Measurements from ENCODE around the gene CDK9.

Gene CDK9

DNA sequence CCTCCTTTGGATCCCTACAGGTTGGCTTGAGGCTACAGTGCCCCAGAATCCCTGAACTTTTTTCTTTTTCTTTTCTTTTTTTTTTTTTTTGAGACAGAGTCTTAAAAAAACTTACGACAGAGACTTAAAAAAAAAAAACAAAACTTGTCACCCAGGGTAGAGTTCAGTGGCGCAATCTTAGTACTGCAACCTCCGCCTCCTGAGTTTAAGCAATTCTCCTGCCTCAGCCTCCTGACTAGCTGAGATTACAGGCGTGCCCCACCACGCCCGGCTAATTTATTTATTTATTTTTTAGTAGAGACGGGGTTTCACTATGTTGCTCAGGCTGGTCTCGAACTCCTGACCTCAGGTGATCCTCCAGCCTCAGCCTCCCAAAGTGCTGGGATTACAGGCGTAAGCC, 4.9 kb upstream of the CDK9 start:
- peak; percentile 71 for DNase-seq

DNA sequence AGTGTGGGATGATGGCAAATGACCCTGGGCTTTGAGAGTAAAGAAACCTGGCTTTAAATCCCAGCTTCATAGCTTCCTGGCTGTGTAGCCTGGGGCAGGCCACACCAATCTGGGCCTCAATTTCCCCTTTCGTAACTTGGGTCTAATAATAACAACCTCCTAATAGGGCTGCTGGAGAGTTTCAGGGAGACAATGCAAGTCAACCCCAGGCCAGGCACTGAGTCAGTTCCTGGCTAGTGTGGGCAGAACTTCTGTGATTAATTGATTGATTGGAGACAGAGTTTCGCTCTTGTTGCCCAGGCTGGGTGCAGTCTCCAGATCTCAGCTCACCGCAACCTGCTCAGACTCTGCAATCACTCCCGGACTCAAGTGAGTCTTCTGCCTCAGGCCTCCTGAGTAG, 4.0 kb upstream of the CDK9 start:
- no peak for DNase-seq

DNA sequence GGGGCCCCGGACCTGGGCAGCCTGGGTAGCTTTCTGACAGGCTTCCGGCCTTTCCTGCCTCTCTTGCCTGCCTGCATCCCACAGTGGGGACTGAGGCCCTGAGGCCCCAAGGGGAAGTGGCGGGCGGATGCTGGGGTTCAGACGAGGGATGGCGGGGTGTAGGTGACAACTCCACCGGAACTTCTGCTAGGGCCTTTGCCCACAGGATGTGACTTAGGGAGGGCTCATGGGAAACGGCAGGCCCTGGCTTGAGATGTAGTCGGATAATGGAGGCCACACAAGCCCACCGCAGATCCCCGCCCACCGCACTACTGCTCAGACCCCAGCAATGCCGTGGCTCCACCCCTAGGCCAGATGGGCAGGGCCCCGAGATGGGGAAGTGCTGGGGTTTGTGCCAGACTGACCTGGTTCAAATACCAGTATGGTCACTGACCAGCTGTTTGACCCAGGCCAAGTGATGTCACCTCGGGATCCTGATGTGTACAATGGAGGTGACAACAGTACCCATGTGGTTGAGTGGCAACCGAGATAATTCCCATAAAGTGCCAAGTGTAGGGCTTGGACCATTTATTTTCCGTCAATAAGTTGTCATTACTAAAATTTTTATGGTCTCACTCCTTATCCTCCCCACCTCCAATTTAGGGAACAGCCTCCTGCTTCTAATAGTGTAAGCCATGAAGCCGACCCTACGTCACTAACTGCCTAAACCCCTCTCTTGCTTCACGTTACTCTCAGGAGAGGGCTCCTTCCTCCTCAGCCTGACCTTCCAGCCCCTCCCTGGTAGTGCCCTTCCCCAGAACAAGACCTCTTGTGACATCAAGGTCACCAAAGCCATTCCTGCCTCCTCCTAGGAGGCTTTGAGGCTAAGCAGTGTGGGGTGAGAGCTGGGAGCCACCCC, 2.5 kb upstream of the CDK9 start:
- peak; percentile 90 for DNase-seq

DNA sequence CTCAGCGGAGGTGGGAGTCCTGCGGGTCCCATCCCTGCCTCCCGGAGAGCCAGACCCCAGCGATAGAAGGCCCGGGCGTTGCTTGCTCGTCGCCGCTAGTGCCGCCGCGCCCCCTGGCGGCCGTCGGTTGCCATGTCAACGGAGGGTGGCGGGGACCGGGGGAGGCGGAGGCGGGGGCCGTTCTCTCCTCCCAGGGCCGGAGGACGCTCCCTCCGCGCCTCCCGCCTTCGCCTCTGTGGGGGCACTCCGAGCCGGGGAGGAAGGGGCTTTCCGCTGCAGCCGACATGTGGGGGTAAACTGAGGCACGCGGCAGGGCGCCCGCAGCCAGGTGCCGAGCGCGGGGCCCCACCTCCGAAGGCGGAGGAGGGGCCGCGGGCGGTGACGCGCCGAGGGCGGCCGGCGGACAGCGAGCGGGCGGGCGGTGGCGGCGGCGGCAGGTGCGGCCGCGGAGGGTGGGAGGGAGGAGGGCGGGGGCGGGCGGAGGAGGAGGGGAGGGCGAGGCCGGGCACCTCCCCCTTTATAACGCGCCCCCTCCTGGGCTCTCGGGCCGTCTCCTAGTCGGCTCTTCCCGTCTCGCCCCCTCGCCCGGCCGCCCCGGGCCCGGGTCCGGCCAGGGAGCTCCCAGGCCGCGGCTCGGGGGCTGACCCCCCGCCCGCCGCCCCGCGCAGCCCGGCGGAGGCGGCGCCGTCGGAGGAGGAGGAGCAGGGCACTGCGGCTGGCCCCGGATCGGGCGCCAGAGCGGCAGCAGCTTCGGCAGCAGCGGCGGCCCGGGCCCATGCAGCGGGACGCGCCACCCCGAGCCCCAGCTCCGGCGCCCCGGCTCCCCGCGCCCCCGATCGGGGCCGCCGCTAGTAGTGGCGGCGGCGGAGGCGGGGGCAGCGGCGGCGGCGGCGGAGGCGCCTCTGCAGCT, 556 bp upstream of the CDK9 start:
- DNase-seq: peak; percentile 89

DNA sequence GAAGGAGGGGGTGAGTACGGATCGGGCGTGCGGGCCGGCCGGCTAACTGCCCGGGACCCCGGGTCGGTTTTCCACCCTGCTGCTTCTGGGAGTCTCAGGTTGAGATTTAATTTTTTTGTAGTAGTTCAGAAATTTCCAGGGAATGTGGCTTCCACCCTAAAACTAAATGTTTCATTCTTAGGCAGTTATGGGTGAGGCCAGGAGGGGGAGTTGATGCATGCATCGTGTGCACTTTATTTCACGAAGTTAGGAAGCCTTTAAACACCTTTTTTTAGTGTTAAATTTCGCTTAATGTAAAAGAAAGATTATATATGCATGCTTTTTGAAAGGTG, 905 bp downstream of the CDK9 start:
- DNase-seq: no peak

DNA sequence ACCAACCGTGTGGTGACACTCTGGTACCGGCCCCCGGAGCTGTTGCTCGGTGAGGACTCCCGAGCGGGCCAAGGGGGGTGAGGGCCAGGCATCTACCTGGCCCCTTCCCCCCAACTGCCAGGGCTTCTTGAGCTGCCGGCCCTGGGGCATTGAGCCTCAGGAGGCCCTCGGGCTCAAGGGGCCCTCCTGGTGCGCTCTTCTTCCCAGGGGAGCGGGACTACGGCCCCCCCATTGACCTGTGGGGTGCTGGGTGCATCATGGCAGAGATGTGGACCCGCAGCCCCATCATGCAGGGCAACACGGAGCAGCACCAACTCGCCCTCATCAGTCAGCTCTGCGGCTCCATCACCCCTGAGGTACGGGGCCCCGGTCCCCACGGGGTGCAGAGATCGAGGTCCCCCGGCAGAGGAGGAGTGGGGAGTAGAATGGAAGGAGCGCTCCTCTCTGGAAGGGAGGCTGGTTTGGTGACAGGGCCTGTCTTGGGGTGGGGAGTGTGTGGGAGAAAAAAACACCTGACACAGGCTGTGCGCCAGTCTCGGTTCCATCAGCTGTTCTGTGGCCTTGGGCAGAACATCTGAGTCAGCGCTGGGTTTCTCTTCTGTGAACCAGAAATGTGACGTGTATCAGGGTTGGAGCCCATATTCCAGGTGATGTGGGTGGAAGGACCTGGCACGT, 2.6 kb downstream of the CDK9 start:
- DNase-seq: no peak

DNA sequence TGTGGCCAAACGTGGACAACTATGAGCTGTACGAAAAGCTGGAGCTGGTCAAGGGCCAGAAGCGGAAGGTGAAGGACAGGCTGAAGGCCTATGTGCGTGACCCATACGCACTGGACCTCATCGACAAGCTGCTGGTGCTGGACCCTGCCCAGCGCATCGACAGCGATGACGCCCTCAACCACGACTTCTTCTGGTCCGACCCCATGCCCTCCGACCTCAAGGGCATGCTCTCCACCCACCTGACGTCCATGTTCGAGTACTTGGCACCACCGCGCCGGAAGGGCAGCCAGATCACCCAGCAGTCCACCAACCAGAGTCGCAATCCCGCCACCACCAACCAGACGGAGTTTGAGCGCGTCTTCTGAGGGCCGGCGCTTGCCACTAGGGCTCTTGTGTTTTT, 3.3 kb downstream of the CDK9 start:
- no peak for DNase-seq

DNA sequence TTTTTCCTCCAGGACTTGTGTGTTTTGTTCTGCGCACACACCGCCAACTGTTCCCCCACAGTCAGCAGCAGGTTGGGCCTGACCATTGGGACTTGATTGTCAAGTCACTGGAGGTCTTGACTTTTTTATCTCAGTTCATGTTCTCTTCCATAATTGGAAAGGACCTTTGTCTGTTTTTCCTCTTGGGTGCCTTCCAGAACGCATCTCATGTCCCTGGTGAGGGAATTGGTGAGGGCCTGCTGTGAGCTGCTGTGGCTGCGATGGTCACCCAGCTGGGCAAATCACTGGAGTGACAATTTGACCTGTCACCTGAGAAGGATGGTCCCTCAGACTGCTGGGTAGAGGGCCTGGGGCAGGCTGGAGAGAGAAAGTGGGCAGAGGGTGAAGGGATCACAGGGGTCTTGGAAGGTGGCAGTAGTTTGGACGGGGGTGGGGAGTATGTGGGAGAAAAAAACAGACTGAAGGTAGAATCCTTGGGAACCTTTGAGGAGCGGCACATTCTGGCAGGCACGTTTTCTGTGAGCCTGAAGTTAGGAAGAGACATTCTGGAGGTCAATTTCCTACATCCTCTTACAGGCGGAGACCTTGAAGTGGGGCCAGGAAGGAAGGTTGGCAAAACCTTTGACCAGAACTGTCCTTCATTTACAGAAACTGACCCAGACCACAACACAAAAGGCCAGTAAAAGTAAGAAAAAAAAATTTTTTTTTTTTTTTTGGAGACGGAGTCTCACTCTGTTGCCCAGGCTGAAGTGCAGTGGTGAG, 4.4 kb downstream of the CDK9 start:
- DNase-seq: no peak

DNA sequence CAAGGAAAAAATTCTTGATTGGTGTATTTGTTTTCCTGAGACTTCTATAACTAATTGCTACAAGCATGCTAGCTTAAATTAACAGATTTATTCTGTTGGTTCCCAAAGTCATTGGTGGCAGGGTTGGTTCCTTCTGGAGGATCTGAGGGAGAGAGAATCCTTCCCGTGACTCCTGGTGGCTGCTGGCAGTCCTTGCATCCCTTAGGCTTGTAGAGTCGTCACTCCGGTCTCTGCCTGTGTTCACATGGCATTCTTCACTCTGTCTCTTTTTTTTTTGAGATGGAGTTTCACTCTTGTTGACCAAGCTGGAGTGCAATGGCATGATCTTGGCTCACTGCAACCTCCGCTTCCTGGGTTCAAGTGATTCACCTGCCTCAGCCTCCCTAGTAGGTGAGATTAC, 5.3 kb downstream of the CDK9 start:
- no peak for DNase-seq

DNA sequence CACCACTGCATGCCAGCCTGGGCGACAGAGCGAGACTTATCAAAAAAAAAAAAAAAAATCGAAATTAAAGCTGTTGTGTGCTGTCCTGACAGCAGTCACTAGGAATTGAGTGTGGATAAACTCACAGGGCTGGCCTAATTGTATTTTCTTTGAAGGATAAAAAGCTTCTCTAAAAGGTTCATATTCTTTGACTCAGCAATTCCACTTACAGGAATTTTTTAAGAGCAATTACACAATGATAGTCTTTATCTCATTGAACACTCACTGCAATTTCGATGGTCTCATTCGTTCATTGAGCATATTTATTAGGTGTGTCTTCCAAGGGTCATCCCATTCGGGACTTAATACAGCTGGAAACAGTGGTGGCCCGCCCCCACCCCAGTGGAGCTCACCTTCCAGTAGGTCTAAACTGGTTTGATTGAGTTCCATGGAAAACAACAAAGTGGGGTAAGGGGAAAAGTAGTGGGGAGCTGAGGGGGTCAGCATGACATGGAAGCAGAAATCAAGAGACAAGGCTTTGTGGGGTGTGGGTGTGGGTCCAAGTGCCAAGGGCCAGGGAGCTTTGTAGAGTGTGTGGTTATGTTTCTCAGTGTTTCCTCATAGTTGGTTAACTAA, 6.7 kb downstream of the CDK9 start:
- DNase-seq: no peak

DNA sequence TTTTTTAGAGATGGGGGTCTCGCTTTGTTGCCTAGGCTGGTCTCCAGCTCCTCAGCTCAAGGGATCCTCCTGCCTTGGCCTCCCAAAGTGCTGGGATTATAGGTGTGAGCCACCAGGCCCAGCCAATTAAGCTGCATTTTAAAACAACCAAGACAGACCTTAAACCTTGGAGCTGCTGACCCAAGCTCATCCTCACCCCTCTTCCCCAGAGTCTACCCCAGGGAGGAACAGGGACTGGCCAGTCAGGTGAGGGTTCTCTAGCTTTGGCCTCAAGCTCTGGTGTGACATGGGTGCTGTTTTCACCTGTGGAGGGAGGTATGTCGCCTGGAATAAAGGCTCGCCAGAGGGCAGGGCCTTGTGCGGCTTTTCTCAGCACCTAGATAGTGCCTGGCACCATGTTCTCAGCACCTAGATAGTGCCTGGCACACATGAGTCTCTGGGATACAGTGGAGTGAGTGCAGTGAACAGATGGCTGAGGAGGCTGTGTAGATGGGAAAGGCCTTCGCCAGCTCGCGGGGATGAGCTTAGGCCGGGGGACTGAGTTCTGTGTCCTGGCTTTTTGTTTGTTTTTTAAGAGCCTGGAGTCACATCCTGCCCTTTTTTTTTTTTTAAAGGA, 7.4 kb downstream of the CDK9 start:
- no peak for DNase-seq

DNA sequence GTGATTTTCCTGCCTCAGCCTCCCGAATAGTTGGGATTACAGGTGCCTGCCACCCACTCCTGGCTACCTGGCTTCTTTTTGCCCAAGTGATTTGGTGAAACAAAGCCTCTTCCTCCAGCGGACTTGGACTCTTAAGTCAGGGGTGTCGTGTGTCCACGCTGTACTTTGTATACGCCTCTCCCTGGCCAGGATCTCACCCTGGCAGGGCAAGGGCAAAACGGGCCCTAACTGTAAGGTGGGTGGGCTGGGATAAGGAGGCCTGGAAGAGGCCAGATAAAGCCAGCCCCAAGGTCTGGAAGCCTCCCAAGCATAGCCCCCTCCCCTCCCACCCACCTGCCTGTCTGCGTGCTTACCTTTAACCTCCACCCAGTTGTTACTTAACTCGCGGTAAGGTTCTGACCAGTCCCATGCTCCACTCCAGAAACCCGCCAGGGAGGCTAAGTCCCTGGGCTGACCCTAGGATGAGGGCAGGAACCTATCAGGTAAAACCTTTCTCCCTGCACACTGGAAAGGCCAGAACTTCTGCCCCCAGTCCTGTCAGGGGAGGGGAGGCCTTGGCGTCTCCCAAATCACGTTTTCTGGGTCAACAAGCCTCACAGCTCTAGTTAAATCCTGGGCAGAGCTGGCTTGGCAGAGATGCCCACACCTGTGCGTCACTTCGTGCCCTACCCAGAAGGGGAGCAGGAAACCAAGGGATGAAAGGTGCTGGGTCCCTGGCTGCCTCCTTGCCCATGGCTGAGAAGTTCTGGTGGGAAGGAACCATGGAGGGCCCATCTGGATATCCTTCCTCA, 8.4 kb downstream of the CDK9 start:
- no peak for DNase-seq

DNA sequence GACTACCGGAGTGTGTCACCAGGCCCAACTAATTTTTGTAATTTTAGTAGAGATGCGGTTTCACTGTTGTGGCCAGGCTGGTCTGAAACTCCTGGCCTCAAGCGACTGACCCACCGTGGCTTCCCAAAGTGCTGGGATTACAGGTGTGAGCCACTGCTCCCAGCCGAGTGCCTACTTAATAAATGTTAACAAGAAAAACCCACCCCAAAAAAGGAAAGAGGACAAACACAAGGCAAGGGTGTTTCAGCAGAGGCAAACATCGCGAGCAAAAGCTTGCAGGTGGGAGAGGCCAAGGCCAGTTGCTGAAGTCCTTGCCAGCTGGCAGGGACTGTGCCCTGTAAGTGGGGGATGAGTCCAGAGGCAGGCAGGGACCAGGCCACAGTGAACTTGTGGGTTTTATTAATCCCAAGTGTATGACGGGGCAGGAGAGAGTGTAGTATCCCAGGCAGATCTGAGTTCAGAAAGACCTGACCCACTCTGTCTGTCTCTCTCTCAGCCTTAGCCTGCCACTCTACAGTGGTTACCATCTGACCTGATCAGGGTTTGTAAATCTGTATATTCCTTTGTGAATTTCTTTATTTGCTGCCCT, 10.5 kb downstream of the CDK9 start:
- no peak for DNase-seq

DNA sequence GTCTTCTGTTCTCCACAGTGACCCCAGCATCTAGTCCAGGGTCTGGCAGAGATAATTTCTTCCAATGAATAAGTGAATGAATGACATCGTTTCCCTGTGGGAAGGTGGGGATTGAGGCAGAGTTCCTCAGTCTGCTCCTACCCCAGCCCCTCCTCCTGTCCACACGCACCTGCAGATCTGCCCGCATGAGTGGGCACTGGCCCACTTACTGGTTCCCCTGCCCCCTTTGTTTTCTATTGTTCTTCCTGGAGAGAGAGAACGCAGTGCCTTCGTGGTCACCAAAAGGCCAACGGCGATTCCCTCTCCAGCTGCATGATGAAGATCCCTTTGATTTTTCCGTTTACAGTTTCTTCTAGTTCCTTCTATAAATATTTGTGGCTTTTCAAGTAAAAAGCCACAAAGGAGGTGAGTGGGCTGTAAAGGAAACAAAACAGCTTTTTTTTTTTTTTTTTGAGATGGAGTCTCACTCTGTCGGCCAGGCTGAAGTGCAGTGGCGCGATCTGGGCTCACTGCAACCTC, 11.1 kb downstream of the CDK9 start:
- DNase-seq: no peak

DNA sequence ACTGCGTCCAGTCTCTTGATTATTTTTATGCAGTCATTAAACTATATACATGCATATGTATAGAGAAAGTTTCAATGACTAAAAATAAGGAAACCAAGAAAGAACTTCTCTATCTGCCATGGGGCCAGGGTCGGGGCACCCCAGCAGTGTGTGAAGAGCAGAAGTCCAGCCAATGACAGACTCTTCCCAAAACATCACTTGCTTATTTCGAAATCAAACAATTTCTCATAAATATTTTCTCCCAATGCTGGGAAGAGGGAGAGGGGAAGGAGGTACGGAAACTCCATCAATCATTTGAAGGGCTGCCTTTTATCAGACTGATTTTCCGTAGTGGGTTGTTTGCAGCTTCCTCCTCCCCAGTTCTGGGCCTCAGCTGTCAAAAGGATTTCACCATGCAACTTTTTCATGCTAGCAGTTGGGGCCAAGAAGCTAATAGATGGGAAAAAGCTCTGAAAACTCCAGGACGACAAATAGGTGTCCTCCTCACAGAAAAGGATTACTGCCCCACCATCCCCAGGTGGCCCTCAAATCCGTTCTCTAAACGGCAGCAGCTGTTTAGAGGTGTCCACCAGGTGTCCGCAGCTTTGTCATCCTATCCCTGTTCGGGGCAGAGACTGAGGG, 16.2 kb downstream of the CDK9 start:
- peak; percentile 44 for DNase-seq

DNA sequence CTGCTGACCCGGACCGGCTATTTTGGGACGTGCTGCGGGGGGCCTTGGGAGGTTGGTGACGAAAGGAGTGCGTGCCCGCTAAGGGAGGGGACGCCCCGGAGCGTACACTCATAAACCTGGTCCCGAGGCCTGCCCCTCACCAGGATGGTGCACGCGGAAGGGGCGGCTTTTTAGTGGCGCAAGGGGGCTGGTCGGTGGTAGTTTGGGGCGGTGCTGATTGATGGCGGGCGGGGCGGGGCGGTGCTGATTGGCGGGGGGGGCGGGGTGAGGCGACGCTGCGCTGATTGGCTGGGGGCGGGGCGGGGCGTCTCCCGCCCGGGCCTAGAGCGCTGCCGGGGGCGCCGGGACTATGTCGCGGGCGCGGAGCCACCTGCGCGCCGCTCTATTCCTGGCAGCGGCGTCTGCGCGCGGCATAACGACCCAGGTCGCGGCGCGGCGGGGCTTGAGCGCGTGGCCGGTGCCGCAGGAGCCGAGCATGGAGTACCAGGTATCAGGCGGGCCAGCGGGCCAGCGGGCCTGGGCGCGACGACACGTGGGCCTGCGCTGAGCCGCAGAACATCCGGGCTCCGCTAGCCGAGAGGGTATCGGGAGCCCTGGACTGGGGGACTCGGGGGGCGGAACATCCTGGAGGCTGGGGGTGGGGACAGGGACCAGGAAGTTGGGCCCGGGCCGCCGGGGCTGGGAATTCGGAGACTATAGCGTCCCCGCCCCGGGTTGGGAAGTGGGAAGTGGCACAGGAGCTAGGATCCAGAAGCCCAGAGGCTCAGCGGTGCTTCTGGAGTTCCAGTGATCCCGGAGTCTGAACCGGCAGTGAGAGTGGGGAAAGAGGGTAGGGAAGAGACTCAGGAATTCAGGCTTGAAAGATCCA, 17.0 kb downstream of the CDK9 start, which contains the start of gene FPGS:
TSS of gene FPGS (plus strand) at position 307 of the 868 bp plus-strand sequence. CDS start at position 350, 43 bp downstream.
- peak; percentile 85 for DNase-seq

DNA sequence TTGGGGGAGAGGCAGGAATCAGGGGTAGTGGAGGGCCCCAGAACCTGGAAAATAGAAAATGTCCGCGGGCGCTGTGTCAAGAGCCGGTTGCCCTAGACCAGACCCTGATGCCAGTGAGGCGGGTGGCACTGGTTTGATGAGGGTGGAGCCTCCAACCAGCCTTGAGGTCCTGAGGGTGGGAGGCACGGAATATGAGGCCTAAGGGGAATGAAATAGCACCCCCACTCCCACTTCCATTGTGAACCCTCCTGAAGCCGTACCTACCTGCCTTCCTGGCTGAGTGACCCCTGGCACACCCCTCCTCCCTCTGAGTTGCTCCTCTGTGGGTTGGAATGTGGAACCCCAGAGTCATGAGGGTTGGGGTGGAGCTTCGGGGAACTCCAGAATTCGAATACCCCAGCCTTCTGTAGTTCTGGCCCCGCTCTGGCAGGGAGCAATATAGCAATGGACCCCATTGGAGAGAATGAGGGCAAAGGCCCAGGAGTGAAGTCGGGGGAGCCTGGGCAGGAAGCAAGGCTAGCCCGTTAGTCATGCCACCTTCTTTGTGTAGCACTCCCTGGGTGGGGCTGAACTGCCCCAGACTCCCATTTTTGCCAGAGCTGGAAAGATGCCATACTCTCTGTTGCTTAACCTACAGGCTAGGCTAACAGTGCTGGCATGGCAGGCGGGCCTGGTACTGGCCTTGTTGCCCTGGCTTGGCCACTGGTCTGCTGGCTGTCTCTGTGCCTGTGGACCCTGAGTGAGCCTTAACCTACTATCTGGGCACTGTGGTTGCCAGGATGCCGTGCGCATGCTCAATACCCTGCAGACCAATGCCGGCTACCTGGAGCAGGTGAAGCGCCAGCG, 17.9 kb downstream of the CDK9 start:
- no peak for DNase-seq

DNA sequence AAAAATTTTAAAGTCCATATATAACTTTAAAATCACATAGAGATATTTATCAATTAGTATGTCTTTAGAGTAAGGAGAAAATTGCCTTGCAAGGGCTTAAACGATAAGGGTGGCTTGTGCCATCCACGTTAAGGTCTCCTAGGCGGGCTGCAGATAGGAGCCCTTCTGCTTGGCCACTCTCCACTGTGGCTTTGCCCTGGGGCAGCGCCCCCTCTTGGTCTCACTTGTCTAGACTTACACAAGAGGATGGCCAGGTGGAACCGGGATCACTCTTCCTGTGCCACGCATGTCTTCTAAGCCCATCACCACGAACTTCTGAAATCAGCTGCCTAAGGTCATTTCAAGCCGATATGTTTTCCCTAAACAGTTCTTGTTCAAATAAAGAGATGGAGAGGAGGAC, 19.8 kb downstream of the CDK9 start:
- DNase-seq: no peak
